Stimulated activated effector memory CD8-positive, alpha-beta T cell treated with anti-CD3 and anti-CD28 coated beads, Interleukin-12 subunit alpha, Interleukin-12 subunit beta, amount 100 ng/mL, for 72 hours (primary cell): ENCODE measurements around the gene E2F4.
A peak's percentile ranks its signal among the peaks of the same experiment; 100 is the strongest.

Experiments
- ATAC-seq: fragments of 150-1000 bp; cut with Tn5 transposase; 2 replicates; pipeline ENCODE4 v1.10.0; 2021
- DNase-seq, 2 donors: peaks; one replicate each; pipeline ENCODE4 v3.0.0; 2021 to 2022; ENCODE audit warnings: low spot score in 2 of 2
- H3K27ac Mint-ChIP-seq: one replicate; pipeline ENCODE4 v1.8.0; 2022; ENCODE audit warnings: mild to moderate bottlenecking, mixed read lengths
- H3K36me3 Mint-ChIP-seq: one replicate; pipeline ENCODE4 v1.8.0; 2022; ENCODE audit warnings: mild to moderate bottlenecking, mixed read lengths
- H3K4me1 Mint-ChIP-seq: one replicate; pipeline ENCODE4 v1.8.0; 2022; ENCODE audit warnings: mixed read lengths
- H3K4me3 Mint-ChIP-seq: one replicate; pipeline ENCODE4 v1.8.0; 2022; ENCODE audit warnings: mild to moderate bottlenecking, mixed read lengths
- H3K9me3 Mint-ChIP-seq: one replicate; pipeline ENCODE4 v1.8.0; 2022; ENCODE audit warnings: mixed read lengths

Gene E2F4

DNA sequence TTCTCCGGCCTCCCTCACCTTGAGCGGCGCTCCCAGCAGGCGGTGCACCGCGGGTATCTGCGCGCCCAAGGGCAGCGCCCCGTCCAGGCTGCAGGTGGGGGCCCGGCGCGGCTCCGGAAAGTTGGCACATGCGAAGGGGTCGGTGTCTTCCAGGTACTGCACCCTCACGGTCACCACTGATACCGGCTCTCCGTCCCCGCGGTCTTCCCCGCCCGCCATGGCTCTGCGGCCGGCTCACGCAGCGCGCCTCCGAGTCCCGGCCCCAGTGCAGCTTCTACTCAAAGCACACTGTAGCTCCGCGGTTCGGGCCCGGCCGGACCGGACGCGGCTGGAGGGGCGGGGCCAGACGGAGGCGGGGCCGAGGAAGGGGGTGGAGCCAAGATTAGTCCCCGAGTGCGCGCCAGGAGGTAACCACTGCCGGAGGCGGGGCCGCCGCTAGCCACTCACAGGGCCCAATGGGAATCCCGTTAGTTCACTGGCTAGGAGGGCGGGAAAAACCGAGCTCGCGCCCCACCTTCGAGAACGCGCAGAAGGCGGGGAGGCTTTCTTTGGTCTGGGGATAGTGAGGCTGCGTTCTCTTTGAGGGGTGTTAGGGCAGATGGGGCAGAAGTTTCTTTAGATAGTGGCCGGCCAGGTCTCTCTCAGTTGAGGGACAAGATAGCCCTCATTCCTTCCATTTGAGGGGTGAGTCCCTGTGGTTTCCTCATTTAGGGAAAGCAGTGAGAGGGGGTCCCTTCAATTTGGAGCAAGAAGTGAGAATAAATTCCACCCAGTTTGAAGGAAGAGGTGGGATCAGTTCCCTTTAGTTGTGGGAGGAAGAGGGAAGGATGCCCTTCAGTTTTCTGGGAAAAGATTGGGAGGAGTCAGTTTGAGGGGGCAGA lies 55.5 kb downstream of the E2F4 start, which contains the start of gene FHOD1:
TSS of gene FHOD1 (minus strand) at position 290 of the 881 bp plus-strand sequence. CDS start at position 219, 71 bp downstream.
- peaks cover 48% of the 10 kb centered on the region for H3K4me1 Mint-ChIP-seq
- H3K4me3 Mint-ChIP-seq = peak within 1 kb of the TSS; percentile 86
- peak within 1 kb of the TSS; percentile 96 for H3K27ac Mint-ChIP-seq
- H3K9me3 Mint-ChIP-seq = no peaks in the 10 kb centered on the region
- peaks cover 19% of the 10 kb centered on the region for H3K36me3 Mint-ChIP-seq
- ATAC-seq (peak; percentile 77), DNase-seq (peak; percentile 98 to 100)

DNA sequence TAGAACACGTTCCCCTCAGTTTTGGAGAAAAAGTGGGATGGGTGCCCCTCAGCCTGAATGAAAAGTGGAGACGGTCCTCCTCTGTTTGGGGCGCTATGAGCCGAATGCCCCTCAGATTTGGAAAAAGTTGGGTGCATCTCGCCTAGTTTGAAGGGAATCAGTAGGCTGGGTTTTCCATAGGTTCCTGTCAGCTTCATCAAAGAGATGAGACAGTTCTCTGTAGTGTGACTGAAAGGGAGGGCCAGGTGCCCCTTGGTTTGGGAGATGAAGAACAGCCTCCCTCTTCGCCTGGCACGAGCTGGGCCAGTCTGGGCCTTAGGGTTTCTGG lies 56.1 kb downstream of the E2F4 start:
- Mint-ChIP-seq H3K36me3 (peaks cover 19% of the 10 kb centered on the region), H3K27ac (peak overlapping the region; percentile 96), H3K4me1 (peaks cover 44% of the 10 kb centered on the region), H3K9me3 (no peaks in the 10 kb centered on the region), H3K4me3 (peak overlapping the region; percentile 86)
- DNase-seq (no peak), ATAC-seq (no peak)
